Measurements from ENCODE around the gene MBD5.

MBD5 gene

DNA sequence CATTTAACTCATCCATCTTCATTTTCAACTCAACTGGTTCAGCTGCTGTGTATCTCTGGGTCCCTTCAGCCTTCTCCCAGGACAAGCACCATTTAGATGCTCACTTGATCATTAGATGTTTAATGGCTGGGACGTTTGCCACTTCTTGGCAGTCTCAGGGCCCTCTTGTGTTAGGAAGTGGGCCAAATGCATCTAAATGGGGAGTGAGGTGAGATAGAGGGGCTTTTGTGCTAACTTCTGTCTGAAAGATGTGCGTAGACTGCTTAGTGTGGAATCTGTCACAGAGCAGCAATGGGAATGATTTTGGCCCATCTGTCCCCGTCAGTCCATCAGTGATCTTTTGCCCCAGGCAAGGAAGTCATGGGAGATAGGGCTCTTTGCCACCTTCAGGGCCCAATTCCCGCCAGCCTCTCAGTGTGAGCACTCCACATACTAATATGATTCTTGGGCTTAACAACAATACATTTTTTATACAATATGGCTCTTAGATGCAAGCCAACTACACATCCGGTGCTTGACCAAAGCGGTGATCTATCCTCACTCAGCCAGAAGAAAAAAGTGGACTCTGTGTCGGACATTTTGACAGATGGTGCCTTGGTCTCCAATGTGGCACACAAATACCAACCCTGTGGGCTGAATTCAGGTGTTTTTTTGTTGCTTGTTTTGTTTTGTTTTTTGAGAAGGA lies 528.0 kb downstream of the MBD5 start:
- DNase-seq = no peak
- no peaks in the 10 kb centered on the region for H3K4me1 Mint-ChIP-seq
- H3K27me3 Mint-ChIP-seq (ENCODE audit: low read depth, poor library complexity) = no peaks in the 10 kb centered on the region
- no peaks in the 10 kb centered on the region for H3K9me3 Mint-ChIP-seq
- H3K27ac Mint-ChIP-seq = no peak overlapping the region
- no peaks in the 10 kb centered on the region for H3K36me3 Mint-ChIP-seq (ENCODE audit: low read depth)
- no peak overlapping the region for H3K4me3 Mint-ChIP-seq
- TF ChIP-seq CTCF (IDR thresholded peaks at IDR 0.05) = no peak

DNA sequence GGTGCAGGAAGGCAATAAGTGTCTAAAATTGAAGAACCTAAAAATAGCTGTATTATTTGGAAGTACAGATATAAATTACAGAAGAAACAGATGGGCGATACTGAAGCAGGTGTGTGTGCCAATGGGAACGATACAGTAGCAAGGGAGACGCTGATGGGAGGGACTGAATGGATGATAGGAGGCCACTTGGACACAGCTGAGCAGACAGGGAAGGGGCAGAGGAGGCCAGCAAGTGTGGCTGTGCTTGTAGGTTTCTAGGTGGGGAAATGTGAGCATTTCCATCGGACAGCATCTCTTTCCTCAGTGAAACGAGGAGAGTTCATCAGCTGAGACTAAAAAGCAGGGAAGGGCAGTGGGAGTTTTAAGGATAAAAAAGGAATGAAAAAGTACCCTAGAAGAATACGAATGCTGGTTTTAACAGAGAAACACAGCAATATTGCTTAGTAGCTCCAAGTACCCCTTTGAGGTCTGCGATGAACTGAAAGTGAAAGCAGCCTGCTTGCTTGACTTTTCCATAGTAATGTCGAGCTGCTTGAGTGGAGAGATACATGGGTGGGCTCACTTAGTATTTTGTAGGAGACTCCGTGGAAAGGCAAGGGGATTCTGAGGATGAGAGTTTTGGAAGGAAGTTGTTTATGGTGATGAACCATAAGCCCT lies 531.9 kb downstream of the MBD5 start:
- Mint-ChIP-seq H3K4me1 (no peaks in the 10 kb centered on the region), H3K4me3 (no peak overlapping the region), H3K36me3 (ENCODE audit: low read depth) (no peaks in the 10 kb centered on the region), H3K27me3 (ENCODE audit: low read depth, poor library complexity) (no peaks in the 10 kb centered on the region), H3K27ac (no peak overlapping the region), H3K9me3 (peaks cover 7% of the 10 kb centered on the region)
- no peak for TF ChIP-seq CTCF (IDR thresholded peaks at IDR 0.05)
- no peak for DNase-seq

DNA sequence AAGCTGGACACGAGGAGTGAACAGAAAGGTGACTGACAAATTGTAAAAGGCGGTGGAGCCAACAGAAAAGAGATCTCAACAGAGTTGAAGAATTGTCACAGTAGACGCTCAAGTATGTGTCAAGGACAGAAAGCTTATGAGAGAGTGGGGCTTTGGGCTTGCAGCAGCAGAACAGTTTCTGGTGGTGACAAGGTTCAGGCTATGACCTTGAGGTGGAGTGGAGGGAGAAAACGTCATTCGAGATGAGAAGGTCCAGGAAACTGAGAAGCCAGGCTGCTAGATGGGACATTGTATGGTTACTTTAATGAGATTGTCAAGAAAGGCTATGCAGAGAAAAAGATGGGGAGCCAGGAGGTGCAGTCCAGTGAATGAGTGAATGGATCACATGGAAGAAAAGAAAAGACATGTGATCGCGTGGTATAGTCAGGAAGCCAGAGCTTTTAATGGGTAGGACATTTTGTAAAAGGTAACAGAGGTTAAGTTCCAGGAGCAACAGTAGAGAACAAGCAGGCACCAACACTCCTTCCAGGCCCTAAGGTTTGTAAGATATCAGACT lies 532.5 kb downstream of the MBD5 start:
- Mint-ChIP-seq H3K36me3 (ENCODE audit: low read depth) (no peaks in the 10 kb centered on the region), H3K4me1 (peaks cover 1% of the 10 kb centered on the region), H3K27ac (no peak overlapping the region), H3K4me3 (no peak overlapping the region), H3K27me3 (ENCODE audit: low read depth, poor library complexity) (peaks cover 4% of the 10 kb centered on the region), H3K9me3 (peaks cover 13% of the 10 kb centered on the region)
- TF ChIP-seq CTCF (IDR thresholded peaks at IDR 0.05) = no peak
- DNase-seq = no peak

- H3K4me1 Mint-ChIP-seq = peaks cover 6% of the 10 kb centered on the region
- no peak overlapping the region for H3K27ac Mint-ChIP-seq
- H3K27me3 Mint-ChIP-seq (ENCODE audit: low read depth, poor library complexity) = peaks cover 4% of the 10 kb centered on the region
- H3K9me3 Mint-ChIP-seq = peaks cover 13% of the 10 kb centered on the region
- no peak for TF ChIP-seq CTCF (IDR thresholded peaks at IDR 0.05)
- H3K36me3 Mint-ChIP-seq (ENCODE audit: low read depth) = no peaks in the 10 kb centered on the region
- no peak for DNase-seq
- H3K4me3 Mint-ChIP-seq = no peak overlapping the region
These were observed 533.8 kb downstream of the MBD5 start for GRCh38 chr2:148554459-148555247.

DNA sequence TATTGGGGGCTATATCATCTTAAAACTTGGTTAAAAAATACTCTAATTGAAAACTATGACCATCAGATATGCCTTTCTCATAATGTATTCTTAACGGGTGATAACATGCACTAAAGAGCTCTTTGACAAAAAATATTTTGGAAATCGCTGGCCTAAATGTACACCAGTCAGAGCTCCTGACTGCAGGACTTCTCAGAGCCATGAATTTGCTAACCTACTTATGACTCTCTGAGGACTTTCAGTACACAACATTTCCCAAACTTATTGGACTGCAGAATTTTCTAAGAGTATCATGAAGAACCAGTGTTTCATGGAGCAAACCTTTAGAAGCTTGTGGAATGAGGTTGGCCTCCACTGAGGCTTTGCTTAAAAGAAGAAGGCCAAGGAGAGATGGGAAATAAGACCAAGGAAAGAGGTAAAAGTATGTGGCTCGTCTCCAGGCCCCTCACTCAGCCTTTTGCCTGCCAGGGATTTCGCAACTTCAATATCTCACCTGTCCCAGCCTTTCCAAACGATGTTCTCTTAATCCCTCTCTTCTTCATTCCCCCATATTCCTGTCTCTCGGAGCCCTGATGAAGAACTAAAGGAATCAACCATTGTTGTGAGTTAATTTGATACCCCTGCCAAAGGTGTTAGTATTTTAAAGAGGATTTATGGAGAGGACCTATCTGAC lies 534.9 kb downstream of the MBD5 start:
- Mint-ChIP-seq H3K4me1 (peaks cover 6% of the 10 kb centered on the region), H3K27ac (no peak overlapping the region), H3K27me3 (ENCODE audit: low read depth, poor library complexity) (peaks cover 4% of the 10 kb centered on the region), H3K9me3 (peaks cover 13% of the 10 kb centered on the region), H3K36me3 (ENCODE audit: low read depth) (no peaks in the 10 kb centered on the region), H3K4me3 (no peak overlapping the region)
- TF ChIP-seq CTCF (IDR thresholded peaks at IDR 0.05) = no peak
- no peak for DNase-seq
